Measurements from ENCODE around the gene ADCY4. TPM values are rescaled to one million over a fixed set of nuclear protein-coding genes. Genes with fewer than 3 reads are reported as not detected.

ADCY4 gene
- total RNA-seq, 1 experiment from 2014 or later = 3.4 TPM

DNA sequence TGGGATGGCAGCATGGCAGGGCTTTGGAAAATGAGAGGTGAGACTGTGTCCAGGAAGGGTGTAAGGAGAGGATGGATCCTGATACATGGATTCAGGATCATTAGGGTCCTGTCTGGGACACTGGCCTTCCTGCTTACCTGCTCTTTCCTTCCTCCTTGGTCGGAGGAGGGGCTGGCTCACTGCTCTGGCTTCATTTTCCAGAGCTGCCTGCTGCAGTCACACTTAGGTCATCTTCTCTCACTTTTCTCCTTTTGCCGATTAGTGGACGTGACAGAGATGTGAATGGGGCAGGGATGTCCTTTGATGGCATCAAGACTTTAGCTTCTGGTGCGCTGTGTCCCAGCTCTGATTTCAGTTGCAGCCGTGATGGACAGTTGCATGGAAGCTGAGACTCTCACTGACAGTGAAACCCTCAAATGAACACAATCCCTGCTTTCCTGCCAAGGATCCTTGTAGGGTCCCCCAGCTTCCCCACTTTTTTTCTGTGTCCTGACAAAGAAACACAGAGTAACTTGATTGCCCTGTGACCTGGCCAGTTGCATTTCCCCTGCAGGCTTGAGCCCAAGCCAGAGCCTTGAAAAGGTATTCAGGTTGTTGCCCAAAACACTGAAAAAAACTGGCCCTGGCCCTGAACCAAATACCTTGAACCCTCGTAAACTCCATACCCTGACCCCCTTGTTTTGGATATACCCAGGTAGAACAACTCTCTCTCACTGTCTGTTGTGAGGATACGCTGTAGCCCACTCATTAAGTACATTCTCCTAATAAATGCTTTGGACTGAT is 26.3 kb downstream of the ADCY4 start:
- CTCF ChIA-PET = interaction anchor here (0.5 to 2.2 kb wide), 12 partner anchors 8 to 122 kb away, joined by 3 to 18 read pairs (median 4); partner anchors contain the start of genes DHRS1, KHNYN, MDP1 and NOP9
- BruUV-seq (replicated peaks) = no TSS peak
- peaks cover 21% of the 10 kb centered on the region for H3K4me1 Mint-ChIP-seq (ENCODE audit: low read depth, unreplicated experiment)
- TF ChIP-seq, protein P1, sequence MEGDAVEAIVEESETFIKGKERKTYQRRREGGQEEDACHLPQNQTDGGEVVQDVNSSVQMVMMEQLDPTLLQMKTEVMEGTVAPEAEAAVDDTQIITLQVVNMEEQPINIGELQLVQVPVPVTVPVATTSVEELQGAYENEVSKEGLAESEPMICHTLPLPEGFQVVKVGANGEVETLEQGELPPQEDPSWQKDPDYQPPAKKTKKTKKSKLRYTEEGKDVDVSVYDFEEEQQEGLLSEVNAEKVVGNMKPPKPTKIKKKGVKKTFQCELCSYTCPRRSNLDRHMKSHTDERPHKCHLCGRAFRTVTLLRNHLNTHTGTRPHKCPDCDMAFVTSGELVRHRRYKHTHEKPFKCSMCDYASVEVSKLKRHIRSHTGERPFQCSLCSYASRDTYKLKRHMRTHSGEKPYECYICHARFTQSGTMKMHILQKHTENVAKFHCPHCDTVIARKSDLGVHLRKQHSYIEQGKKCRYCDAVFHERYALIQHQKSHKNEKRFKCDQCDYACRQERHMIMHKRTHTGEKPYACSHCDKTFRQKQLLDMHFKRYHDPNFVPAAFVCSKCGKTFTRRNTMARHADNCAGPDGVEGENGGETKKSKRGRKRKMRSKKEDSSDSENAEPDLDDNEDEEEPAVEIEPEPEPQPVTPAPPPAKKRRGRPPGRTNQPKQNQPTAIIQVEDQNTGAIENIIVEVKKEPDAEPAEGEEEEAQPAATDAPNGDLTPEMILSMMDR (IDR thresholded peaks at IDR 0.05; ENCODE audit: unreplicated experiment) = no peak
- no peak overlapping the region for H3K4me3 Mint-ChIP-seq (ENCODE audit: low read depth, unreplicated experiment)
- H3K27me3 Mint-ChIP-seq (ENCODE audit: unreplicated experiment) = no peaks in the 10 kb centered on the region
- intact Hi-C loops (cut with micrococcal nuclease; ENCODE audit: unreplicated experiment) = no loop called here
- H3K9me3 Mint-ChIP-seq (ENCODE audit: low read depth, unreplicated experiment) = no peaks in the 10 kb centered on the region
- DNase-seq = no peak
- H3K36me3 Mint-ChIP-seq (ENCODE audit: insufficient read depth, unreplicated experiment) = peaks cover 44% of the 10 kb centered on the region
- peak overlapping the region; percentile 63 for H3K27ac Mint-ChIP-seq (ENCODE audit: unreplicated experiment)

DNA sequence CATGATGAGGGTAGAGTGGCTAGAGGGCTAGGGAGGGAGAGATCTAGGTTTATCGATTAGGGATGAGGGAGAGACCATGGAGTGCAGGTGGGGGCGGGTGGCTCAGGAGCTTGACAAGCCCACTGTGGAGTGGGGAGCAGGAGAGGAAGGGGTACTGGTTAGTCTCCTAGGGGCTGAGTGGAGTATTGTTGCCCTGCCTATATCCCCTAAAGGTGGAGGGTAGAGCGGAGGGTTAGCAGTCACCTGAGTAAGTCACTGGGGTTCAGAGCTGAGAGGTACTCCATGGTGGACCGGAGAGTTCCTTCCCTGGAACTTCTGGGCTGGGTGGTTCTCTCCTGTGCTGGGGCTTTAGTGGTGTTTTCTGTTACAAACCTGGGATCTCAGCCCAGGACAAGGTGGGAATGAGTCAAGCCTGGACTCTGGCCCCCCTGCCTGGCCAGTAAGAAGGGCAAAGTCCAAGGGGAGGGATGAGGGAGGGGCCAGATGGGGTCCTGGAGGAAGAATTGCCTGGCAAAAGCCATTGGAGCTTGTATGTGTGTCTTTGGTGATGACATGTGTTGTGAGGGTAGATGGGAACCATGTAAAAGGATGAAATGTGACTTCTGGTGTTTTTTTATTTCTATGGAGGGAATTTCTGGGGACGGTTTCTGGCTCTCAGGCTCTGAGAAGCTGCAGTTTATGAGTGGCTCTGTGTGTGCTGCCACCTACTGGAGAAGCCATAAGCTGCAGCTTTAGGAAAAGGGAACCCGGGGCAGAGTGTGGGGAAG is 27.1 kb downstream of the ADCY4 start, which contains the start of gene CIDEB:
Gene CIDEB, minus strand, starts transcription at position 403 of the 767 bp plus-strand sequence. Its CDS starts 119 bp downstream, at position 284.
- Mint-ChIP-seq H3K36me3 (ENCODE audit: insufficient read depth, unreplicated experiment) (peaks cover 44% of the 10 kb centered on the region), H3K27me3 (ENCODE audit: unreplicated experiment) (no peaks in the 10 kb centered on the region), H3K9me3 (ENCODE audit: low read depth, unreplicated experiment) (no peaks in the 10 kb centered on the region), H3K4me3 (ENCODE audit: low read depth, unreplicated experiment) (peak within 1 kb of the TSS; percentile 35), H3K27ac (ENCODE audit: unreplicated experiment) (peak within 1 kb of the TSS; percentile 63), H3K4me1 (ENCODE audit: low read depth, unreplicated experiment) (peaks cover 21% of the 10 kb centered on the region)
- DNase-seq = peak; percentile 65
- BruUV-seq (replicated peaks) = no TSS peak
- TF ChIP-seq, protein P1 (IDR thresholded peaks at IDR 0.05; ENCODE audit: unreplicated experiment) = peak; percentile 86
- intact Hi-C loops (cut with micrococcal nuclease; ENCODE audit: unreplicated experiment) = no loop called here
- CTCF ChIA-PET = interaction anchor here (0.5 to 2.2 kb wide), 13 partner anchors 8 to 123 kb away, joined by 3 to 18 read pairs (median 5); partner anchors contain the start of genes DHRS1, KHNYN, MDP1 and NOP9

DNA sequence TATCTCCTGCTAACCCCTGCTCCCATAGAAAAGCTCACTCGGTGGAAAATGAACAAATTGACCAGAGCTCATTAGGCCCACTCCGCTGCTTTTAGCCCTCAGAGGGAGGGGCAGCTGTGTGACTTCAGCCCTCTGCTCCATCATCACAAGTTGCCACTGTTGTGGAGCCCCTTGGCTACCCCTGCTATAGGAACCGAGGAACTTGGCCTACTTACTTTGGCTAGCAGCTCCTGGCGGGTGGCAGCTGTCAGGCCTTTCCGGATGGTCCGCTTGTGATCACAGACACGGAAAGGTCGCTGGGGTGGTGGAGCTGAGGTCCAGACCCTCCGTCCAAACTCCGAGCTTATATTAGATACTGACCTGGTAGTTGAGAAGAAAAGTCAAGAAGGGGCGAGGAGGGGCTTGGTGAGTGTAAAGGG is 27.7 kb downstream of the ADCY4 start:
- peak overlapping the region; percentile 63 for H3K27ac Mint-ChIP-seq (ENCODE audit: unreplicated experiment)

DNA sequence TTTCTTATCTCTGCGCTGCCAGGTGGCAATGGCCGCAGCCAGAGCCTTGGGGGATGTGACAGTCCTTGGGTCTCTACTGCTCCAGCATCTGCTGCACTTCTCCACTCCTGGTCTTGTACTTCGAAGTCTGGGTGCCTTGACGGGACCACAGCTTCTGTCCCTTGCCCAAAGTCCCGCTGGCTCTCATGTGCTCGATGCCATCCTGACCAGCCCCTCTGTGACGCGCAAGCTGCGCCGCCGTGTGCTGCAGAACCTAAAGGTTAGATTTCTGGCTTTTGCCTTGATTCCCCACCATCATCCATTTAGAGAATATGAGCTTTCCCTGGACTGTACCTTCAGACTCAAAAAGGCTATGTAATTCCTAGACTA is 30.9 kb downstream of the ADCY4 start:
- Mint-ChIP-seq H3K27me3 (ENCODE audit: unreplicated experiment) (no peaks in the 10 kb centered on the region), H3K36me3 (ENCODE audit: insufficient read depth, unreplicated experiment) (peaks cover 36% of the 10 kb centered on the region), H3K4me3 (ENCODE audit: low read depth, unreplicated experiment) (no peak overlapping the region), H3K27ac (ENCODE audit: unreplicated experiment) (no peak overlapping the region), H3K9me3 (ENCODE audit: low read depth, unreplicated experiment) (no peaks in the 10 kb centered on the region), H3K4me1 (ENCODE audit: low read depth, unreplicated experiment) (peaks cover 30% of the 10 kb centered on the region)
- no TSS peak for BruUV-seq (replicated peaks)
- intact Hi-C loops (cut with micrococcal nuclease; ENCODE audit: unreplicated experiment) = no loop called here
- no peak for DNase-seq
- TF ChIP-seq, protein P1 (IDR thresholded peaks at IDR 0.05; ENCODE audit: unreplicated experiment) = no peak
- CTCF ChIA-PET = no interaction called here

More for the DNA sequence above, 27.7 kb downstream of the ADCY4 start:
- DNase-seq = no peak
- Mint-ChIP-seq H3K4me1 (ENCODE audit: low read depth, unreplicated experiment) (peaks cover 21% of the 10 kb centered on the region), H3K9me3 (ENCODE audit: low read depth, unreplicated experiment) (no peaks in the 10 kb centered on the region), H3K27me3 (ENCODE audit: unreplicated experiment) (no peaks in the 10 kb centered on the region), H3K4me3 (ENCODE audit: low read depth, unreplicated experiment) (peak overlapping the region; percentile 35), H3K36me3 (ENCODE audit: insufficient read depth, unreplicated experiment) (peaks cover 38% of the 10 kb centered on the region)
- TF ChIP-seq, protein P1 (IDR thresholded peaks at IDR 0.05; ENCODE audit: unreplicated experiment) = no peak
- no TSS peak for BruUV-seq (replicated peaks)
- CTCF ChIA-PET = interaction anchor here (1.1 to 2.2 kb wide), 4 partner anchors 8 to 124 kb away, joined by 4 to 18 read pairs (median 10); partner anchors contain the start of genes DHRS1, KHNYN, NOP9 and TINF2
- intact Hi-C loops (cut with micrococcal nuclease; ENCODE audit: unreplicated experiment) = no loop called here
